ENCODE results near the gene ZMYM4.
"Not testable (repeated sequence)": the region's sequence is repeated elsewhere in the genome, so short reads cannot be mapped to it uniquely, and the experiment has no call there.

Gene ZMYM4

DNA sequence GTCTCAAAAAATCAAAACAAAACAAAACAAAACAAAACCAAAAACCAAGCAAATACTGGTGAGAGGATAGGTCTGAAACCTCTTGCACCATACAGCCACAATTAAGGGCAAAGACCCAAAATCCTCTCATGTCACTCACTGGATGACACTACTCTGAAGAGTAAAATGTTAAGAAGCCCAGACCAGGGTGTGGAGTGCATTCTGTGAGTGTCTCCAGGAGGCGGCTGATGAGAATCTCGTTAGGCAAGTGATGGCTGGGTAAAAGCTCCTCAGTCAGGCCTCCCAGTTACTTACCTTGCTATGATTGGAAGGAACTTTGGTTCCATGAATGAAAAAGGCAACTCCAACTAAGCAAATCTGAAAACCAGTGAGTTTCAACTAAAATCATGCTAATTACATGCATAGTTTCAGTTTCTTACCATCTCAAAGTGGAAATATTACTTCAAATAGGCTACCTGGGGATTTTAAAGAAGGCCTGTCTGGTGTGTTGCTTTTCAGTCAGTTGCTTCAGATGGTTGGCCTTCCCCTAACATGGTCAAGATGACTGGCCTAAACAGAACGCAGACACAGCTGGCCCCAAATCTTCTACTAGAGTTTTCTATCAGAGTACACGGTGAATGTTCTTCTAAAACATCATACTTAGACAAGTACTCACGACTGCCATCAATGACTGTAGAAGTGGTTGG lies 193.6 kb downstream of the ZMYM4 start:
- no peak for DNase-seq

DNA sequence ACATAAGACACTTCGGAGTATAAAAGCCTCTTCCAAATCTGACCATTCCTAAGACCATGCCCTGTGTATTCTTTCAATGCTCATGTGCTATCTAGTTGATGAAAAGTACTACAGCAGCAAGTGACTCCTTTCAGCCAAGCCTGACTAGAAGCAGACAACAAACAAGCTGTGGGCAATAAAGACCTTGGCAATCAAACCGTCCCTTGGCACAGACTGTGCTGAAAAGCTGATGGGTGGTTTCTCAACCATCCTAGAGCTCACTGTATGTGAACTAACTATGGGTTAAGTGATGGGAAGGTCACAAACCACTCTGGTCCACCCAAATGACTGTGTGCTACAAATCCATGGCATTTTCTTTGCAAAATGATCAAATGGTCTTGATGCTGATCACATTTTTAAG lies 194.7 kb downstream of the ZMYM4 start:
- no peak for DNase-seq

DNA sequence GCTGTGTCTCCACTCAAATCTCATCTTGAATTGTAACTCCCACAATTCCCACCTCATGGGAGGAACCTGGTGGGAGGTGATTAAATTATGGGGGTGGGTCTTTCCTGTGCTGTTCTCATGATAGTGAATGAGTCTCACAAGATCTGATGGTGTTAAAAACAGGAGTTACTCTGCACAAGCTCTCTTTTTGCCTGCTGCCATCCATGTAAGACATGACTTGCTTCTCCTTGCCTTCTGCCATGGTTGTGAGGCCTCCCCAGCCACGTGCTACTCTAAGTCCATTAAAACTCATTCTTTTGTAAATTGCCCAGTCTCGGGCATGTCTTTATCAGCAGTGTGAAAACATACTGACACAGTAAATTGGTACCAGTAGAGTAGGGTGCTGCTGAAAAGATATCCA lies 195.2 kb downstream of the ZMYM4 start:
- DNase-seq, result not testable (repeated sequence)

DNA sequence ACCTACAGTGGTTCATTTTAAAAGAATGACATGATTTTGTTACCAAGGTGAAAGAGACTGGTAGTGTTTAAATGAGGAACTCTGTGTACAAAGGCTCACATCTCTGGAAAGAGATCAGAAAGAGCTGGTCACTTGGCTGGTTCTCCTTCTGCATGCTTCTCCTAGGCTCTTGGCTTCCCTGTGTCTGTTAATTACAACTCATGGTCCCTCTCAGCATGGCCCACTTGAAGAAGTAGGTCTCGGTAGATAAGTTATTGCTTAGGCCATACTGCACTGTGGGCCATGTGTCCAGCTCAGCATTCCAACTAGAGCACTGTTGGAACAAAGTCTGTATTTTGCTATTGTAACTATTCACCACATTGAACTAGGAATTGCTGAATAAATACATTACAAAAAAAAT lies 197.6 kb downstream of the ZMYM4 start:
- DNase-seq, result no peak

DNA sequence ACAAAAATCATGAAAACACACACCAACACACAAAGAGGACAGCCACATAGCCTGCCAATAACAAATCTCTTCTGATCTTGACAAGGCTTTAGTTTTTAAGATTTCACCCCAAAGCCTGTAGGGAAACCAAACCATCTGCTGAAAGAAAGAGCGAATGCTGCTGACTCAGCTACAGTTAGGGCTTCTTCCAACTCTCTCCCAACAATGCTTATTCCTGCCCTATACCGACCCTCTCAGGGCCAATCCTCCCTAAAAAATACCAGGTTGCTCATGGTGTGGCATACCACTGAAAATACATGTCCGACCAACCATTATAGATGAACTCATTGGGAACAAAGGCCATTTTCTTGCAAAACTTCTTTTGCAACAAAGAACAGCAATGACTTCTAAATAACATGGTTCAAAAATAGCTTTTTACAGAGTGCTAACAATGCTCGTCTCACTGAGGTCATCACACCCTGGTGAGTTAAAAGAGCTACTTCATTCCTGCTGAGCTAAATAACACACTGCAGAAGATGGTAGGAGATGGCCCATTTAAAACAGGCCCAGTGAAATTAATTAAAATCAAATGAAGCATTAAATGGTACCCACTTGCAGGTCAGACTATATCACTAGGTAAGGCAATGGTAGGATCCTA lies 202.6 kb downstream of the ZMYM4 start:
- DNase-seq, result no peak
